MM.1S (cell line): ENCODE measurements around the gene CFAP46.

Experiments used
- DNase-seq: peaks from one replicate; pipeline ENCODE4 v3.0.0-alpha.2; 2015
- H2AFZ ChIP-seq: fragments of 300-600 bp; sonication (generic); 2 replicates; pipeline ENCODE4 v1.6.0; 2016; ENCODE audit warnings: antibody characterized with exemption, low read length
- H3F3A ChIP-seq: fragments of 300-600 bp; sonication (generic); 2 replicates; pipeline ENCODE4 v1.6.1; 2016; ENCODE audit warnings: mild to moderate bottlenecking, antibody characterized with exemption, low read length, moderate library complexity, mixed read lengths; ENCODE audit not compliant: insufficient read depth
- H3K27ac ChIP-seq: fragments of 300-600 bp; sonication (generic); 2 replicates; pipeline ENCODE4 v1.5.1; 2016; ENCODE audit warnings: mild to moderate bottlenecking, low read length
- H3K27me3 ChIP-seq: fragments of 300-600 bp; sonication (generic); replicated peaks from 2 replicates; pipeline ENCODE4 v1.6.0; 2016; ENCODE audit warnings: low read length; ENCODE audit not compliant: insufficient read depth
- H3K36me3 ChIP-seq: fragments of 300-600 bp; sonication (generic); replicated peaks from 2 replicates; pipeline ENCODE4 v1.6.1; 2016; ENCODE audit warnings: mild to moderate bottlenecking, low read length, mixed read lengths; ENCODE audit not compliant: insufficient read depth
- H3K4me1 ChIP-seq: fragments of 300-600 bp; sonication (generic); 2 replicates; pipeline ENCODE4 v1.6.1; 2016; ENCODE audit warnings: low read length, mixed read lengths
- H3K4me2 ChIP-seq: fragments of 300-600 bp; sonication (generic); 2 replicates; pipeline ENCODE4 v1.6.0; 2016; ENCODE audit warnings: low read depth, low read length
- H3K4me3 ChIP-seq: fragments of 300-600 bp; sonication (generic); 2 replicates; pipeline ENCODE4 v1.5.1; 2016; ENCODE audit warnings: low read length, mixed read lengths
- H3K79me2 ChIP-seq: fragments of 300-600 bp; sonication (generic); 2 replicates; pipeline ENCODE4 v1.6.1; 2016; ENCODE audit warnings: mixed run types, low read length, mixed read lengths
- H3K9ac ChIP-seq: fragments of 300-600 bp; sonication (generic); 2 replicates; pipeline ENCODE4 v1.6.1; 2016; ENCODE audit warnings: low read length, mixed read lengths
- H3K9me2 ChIP-seq: fragments of 300-600 bp; sonication (generic); replicated peaks from 2 replicates; pipeline ENCODE4 v1.6.1; 2016; ENCODE audit warnings: mild to moderate bottlenecking, low read length, mixed read lengths; ENCODE audit not compliant: insufficient read depth
- H3K9me3 ChIP-seq: fragments of 300-600 bp; sonication (generic); replicated peaks from 2 replicates; pipeline ENCODE4 v1.6.1; 2016; ENCODE audit warnings: mild to moderate bottlenecking, low read length, mixed read lengths; ENCODE audit not compliant: insufficient read depth
- H4K20me1 ChIP-seq: fragments of 300-600 bp; sonication (generic); 2 replicates; pipeline ENCODE4 v1.6.1; 2016; ENCODE audit warnings: mild to moderate bottlenecking, low read length, moderate library complexity, mixed read lengths; ENCODE audit not compliant: insufficient read depth
- EZH2 ChIP-seq: fragments of 300-600 bp; sonication (generic); optimal IDR thresholded peaks from 2 replicates; pipeline ENCODE3; 2017; ENCODE audit warnings: low read depth, mild to moderate bottlenecking, antibody characterized with exemption, low read length, mixed read lengths
- EZH2phosphoT487 ChIP-seq: fragments of 300-600 bp; sonication (generic); IDR thresholded peaks from 2 replicates; pipeline ENCODE4 v1.6.1; 2018; ENCODE audit warnings: antibody characterized with exemption, low read length
- TF ChIP-seq, protein P1 (sequence below): fragments of 300-600 bp; sonication (generic); IDR thresholded peaks from 2 replicates; pipeline ENCODE4 v1.5.1; 2016; ENCODE audit warnings: antibody characterized with exemption, low read length, mixed read lengths

Gene CFAP46

GRCh38 chr10:132788180-132788830, 154.1 kb downstream of the CFAP46 start:
- TF ChIP-seq EZH2 = no peak
- TF ChIP-seq, protein P1, sequence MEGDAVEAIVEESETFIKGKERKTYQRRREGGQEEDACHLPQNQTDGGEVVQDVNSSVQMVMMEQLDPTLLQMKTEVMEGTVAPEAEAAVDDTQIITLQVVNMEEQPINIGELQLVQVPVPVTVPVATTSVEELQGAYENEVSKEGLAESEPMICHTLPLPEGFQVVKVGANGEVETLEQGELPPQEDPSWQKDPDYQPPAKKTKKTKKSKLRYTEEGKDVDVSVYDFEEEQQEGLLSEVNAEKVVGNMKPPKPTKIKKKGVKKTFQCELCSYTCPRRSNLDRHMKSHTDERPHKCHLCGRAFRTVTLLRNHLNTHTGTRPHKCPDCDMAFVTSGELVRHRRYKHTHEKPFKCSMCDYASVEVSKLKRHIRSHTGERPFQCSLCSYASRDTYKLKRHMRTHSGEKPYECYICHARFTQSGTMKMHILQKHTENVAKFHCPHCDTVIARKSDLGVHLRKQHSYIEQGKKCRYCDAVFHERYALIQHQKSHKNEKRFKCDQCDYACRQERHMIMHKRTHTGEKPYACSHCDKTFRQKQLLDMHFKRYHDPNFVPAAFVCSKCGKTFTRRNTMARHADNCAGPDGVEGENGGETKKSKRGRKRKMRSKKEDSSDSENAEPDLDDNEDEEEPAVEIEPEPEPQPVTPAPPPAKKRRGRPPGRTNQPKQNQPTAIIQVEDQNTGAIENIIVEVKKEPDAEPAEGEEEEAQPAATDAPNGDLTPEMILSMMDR = no peak
- TF ChIP-seq EZH2phosphoT487 = no peak
- Histone ChIP-seq H3K9me2 (no peaks in the 10 kb centered on the region), H3K79me2 (no peaks in the 10 kb centered on the region), H4K20me1 (no peaks in the 10 kb centered on the region), H3K4me2 (no peak overlapping the region), H2AFZ (no peak overlapping the region), H3K27me3 (no peaks in the 10 kb centered on the region), H3K4me3 (no peak overlapping the region), H3F3A (no peaks in the 10 kb centered on the region), H3K9me3 (no peaks in the 10 kb centered on the region), H3K27ac (no peak overlapping the region), H3K4me1 (no peaks in the 10 kb centered on the region), H3K9ac (no peak overlapping the region), H3K36me3 (no peaks in the 10 kb centered on the region)
- DNase-seq = no peak

DNA sequence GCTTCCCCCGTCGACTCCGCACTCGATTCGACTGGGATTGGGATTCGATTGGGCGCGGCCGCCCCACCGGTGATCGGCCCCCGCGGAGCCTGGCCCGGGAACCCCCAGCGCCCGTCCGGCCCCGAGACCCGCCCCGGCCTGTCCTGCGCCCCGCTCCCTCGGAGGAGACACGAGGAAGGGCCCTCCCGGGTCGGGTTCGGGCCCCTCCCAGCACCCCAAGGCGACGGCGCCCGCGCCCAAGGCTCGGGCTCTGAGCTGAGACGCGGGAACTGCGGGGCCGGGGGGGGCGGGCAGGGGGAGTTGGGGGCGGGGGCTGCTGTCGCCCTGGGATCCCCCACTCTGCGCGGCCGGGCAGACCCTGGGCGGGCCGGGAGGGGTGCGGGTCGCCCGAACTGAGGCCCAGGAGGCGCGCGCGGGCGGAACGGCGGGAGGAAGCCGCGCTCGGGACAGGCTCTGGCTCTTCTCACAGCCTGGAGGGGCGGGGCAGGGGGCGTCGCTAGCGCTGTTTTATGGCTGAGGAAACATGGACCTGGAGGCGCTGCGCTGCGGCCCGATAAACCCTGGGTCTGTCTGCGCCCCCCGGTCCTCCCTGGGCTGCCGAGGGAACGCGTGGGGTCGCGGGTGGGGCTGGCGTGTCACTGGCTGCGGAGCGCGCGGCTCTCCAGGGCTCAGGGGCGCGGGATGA, 154.7 kb downstream of the CFAP46 start:
- H3K4me1 ChIP-seq = no peaks in the 10 kb centered on the region
- no peaks in the 10 kb centered on the region for H4K20me1 ChIP-seq
- H3K36me3 ChIP-seq = no peaks in the 10 kb centered on the region
- H3F3A ChIP-seq = no peaks in the 10 kb centered on the region
- no peaks in the 10 kb centered on the region for H3K9me2 ChIP-seq
- no peak overlapping the region for H3K9ac ChIP-seq
- TF ChIP-seq EZH2phosphoT487 (no peak), EZH2 (no peak)
- TF ChIP-seq, protein P1 = no peak
- no peak for DNase-seq
- H3K4me2 ChIP-seq = no peak overlapping the region
- no peaks in the 10 kb centered on the region for H3K79me2 ChIP-seq
- H3K9me3 ChIP-seq = no peaks in the 10 kb centered on the region
- H3K27ac ChIP-seq = no peak overlapping the region
- H2AFZ ChIP-seq = no peak overlapping the region
- no peaks in the 10 kb centered on the region for H3K27me3 ChIP-seq
- H3K4me3 ChIP-seq = no peak overlapping the region

DNA sequence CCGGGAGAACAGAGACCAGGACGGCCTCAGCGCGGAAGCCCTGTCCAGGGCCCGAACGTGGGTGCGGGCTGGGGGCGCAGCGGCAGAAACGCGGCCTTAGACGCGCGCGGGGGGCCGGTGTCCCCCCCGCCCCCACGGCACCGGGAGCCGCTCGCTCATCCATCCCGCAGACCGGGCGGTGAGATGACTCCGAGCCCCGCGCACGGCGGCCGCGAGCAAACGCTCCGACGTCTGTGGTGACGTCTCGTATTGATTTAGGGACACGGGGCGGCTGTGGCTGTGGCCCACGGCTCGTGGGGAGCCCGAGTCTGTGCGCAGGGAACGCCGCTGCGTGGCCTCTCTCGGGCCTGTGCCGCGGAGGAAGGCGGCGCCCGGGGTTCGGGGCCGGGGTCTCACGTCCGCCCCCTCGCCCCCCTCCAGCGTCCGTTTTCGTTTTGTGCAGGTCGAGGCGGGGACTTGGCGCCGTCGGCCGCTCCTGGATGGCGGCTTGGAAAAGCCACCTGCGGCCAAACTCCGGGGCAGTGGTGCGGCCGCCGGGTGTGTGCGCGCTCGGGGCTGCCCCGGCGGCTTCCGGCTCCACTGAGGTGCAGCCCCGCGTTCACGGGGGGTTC, 155.4 kb downstream of the CFAP46 start:
- Histone ChIP-seq H3K9ac (no peak overlapping the region), H3K4me3 (no peak overlapping the region), H3K27me3 (no peaks in the 10 kb centered on the region)

More for the DNA sequence above, 155.4 kb downstream of the CFAP46 start:
- no peak for DNase-seq
- H3K4me1 ChIP-seq = no peaks in the 10 kb centered on the region
- H3K9me2 ChIP-seq = no peaks in the 10 kb centered on the region
- H4K20me1 ChIP-seq = no peaks in the 10 kb centered on the region
- H2AFZ ChIP-seq = no peak overlapping the region
- H3K27ac ChIP-seq = no peak overlapping the region
- no peaks in the 10 kb centered on the region for H3K9me3 ChIP-seq
- H3F3A ChIP-seq = no peaks in the 10 kb centered on the region
- TF ChIP-seq EZH2phosphoT487 (no peak), EZH2 (no peak)
- TF ChIP-seq, protein P1 = no peak
- no peak overlapping the region for H3K4me2 ChIP-seq
- H3K36me3 ChIP-seq = no peaks in the 10 kb centered on the region
- H3K79me2 ChIP-seq = no peaks in the 10 kb centered on the region
